ENCODE measurements around the gene EML4. TPM values are rescaled to one million over a fixed set of nuclear protein-coding genes. Genes with fewer than 3 reads are reported as not detected.
"Not testable (repeated sequence)": the region's sequence is repeated elsewhere in the genome, so short reads cannot be mapped to it uniquely, and the experiment has no call there.

Gene EML4
- total RNA-seq, 2 experiments from 2014 or later: 67.4 to 69.8 TPM

- peaks cover 14% of the 10 kb centered on the region for H3K9me3 Mint-ChIP-seq
- peak overlapping the region; percentile 2 for H3K27ac Mint-ChIP-seq
- no peaks in the 10 kb centered on the region for H3K27me3 Mint-ChIP-seq
- peaks cover 54% of the 10 kb centered on the region for H3K36me3 Mint-ChIP-seq
- H3K4me1 Mint-ChIP-seq (ENCODE audit: low read depth): peaks cover 18% of the 10 kb centered on the region
- DNase-seq: no peak
- no peak overlapping the region for H3K4me3 Mint-ChIP-seq
- POLR2A ChIA-PET: no interaction called here
- CTCF ChIA-PET: no interaction called here
- intact Hi-C loops (cut with micrococcal nuclease): no loop called here
These were observed 171.1 kb downstream of the EML4 start for GRCh38 chr2:42340045-42340937.

GRCh38 chr2:42340938-42341636 lies 171.9 kb downstream of the EML4 start:
- Mint-ChIP-seq H3K27me3 (no peaks in the 10 kb centered on the region), H3K36me3 (peaks cover 51% of the 10 kb centered on the region), H3K27ac (peak overlapping the region; percentile 23), H3K9me3 (peaks cover 14% of the 10 kb centered on the region), H3K4me1 (ENCODE audit: low read depth) (peaks cover 18% of the 10 kb centered on the region), H3K4me3 (no peak overlapping the region)
- ChIA-PET POLR2A (no interaction called here), CTCF (no interaction called here)
- intact Hi-C loops (cut with micrococcal nuclease): no loop called here
- DNase-seq: no peak

GRCh38 chr2:42342061-42342794 lies 173.1 kb downstream of the EML4 start:
- ChIA-PET POLR2A (no interaction called here), CTCF (interaction anchor here (0.7 to 2.1 kb wide), 2 partner anchors 14 to 247 kb away, joined by 3 to 9 read pairs; no protein-coding TSS in a partner anchor)
- intact Hi-C loops (cut with micrococcal nuclease): no loop called here

GRCh38 chr2:42342795-42343241 lies 173.7 kb downstream of the EML4 start:
- peaks cover 39% of the 10 kb centered on the region for H3K36me3 Mint-ChIP-seq
- H3K27ac Mint-ChIP-seq: peak overlapping the region; percentile 59
- intact Hi-C loops (cut with micrococcal nuclease): no loop called here
- H3K4me3 Mint-ChIP-seq: no peak overlapping the region
- CTCF ChIA-PET: interaction anchor here (1.4 to 2.1 kb wide), 2 partner anchors 14 to 256 kb away, joined by 3 to 9 read pairs; no protein-coding TSS in a partner anchor
- DNase-seq: no peak
- H3K27me3 Mint-ChIP-seq: no peaks in the 10 kb centered on the region
- POLR2A ChIA-PET: no interaction called here
- peaks cover 7% of the 10 kb centered on the region for H3K9me3 Mint-ChIP-seq
- peaks cover 18% of the 10 kb centered on the region for H3K4me1 Mint-ChIP-seq (ENCODE audit: low read depth)

More at GRCh38 chr2:42342061-42342794, 173.1 kb downstream of the EML4 start:
- DNase-seq: no peak
- no peak overlapping the region for H3K4me3 Mint-ChIP-seq
- H3K9me3 Mint-ChIP-seq: peaks cover 13% of the 10 kb centered on the region
- H3K36me3 Mint-ChIP-seq: peaks cover 45% of the 10 kb centered on the region
- peak overlapping the region; percentile 59 for H3K27ac Mint-ChIP-seq
- peaks cover 18% of the 10 kb centered on the region for H3K4me1 Mint-ChIP-seq (ENCODE audit: low read depth)
- no peaks in the 10 kb centered on the region for H3K27me3 Mint-ChIP-seq

GRCh38 chr2:42345986-42346385 lies 176.8 kb downstream of the EML4 start:
- Mint-ChIP-seq H3K27me3 (no peaks in the 10 kb centered on the region), H3K4me3 (no peak overlapping the region), H3K9me3 (no peaks in the 10 kb centered on the region), H3K4me1 (ENCODE audit: low read depth) (peaks cover 16% of the 10 kb centered on the region), H3K36me3 (peaks cover 25% of the 10 kb centered on the region), H3K27ac (no peak overlapping the region)
- intact Hi-C loops (cut with micrococcal nuclease): no loop called here
- ChIA-PET POLR2A (no interaction called here), CTCF (interaction anchor here (1.1 to 1.2 kb wide), 2 partner anchors 256 to 476 kb away, joined by 3 read pairs; no protein-coding TSS in a partner anchor)
- DNase-seq: no peak

GRCh38 chr2:42346856-42347255 lies 177.7 kb downstream of the EML4 start:
- intact Hi-C loops (cut with micrococcal nuclease); DNase-seq; H3K4me3 Mint-ChIP-seq; H3K27me3 Mint-ChIP-seq; H3K27ac Mint-ChIP-seq; POLR2A ChIA-PET; H3K9me3 Mint-ChIP-seq: not testable (repeated sequence)
- peaks cover 14% of the 10 kb centered on the region for H3K4me1 Mint-ChIP-seq (ENCODE audit: low read depth)
- CTCF ChIA-PET: interaction anchor here (1.1 to 1.2 kb wide), 2 partner anchors 257 to 477 kb away, joined by 3 read pairs; no protein-coding TSS in a partner anchor
- H3K36me3 Mint-ChIP-seq: peaks cover 27% of the 10 kb centered on the region

- H3K9me3 Mint-ChIP-seq; H3K4me3 Mint-ChIP-seq; H3K27ac Mint-ChIP-seq; CTCF ChIA-PET; POLR2A ChIA-PET; H3K27me3 Mint-ChIP-seq; H3K4me1 Mint-ChIP-seq (ENCODE audit: low read depth); intact Hi-C loops (cut with micrococcal nuclease); DNase-seq: not testable (repeated sequence)
- peaks cover 34% of the 10 kb centered on the region for H3K36me3 Mint-ChIP-seq
These were observed 178.4 kb downstream of the EML4 start for GRCh38 chr2:42347518-42347917.

- H3K36me3 Mint-ChIP-seq: peaks cover 35% of the 10 kb centered on the region
- ChIA-PET POLR2A (no interaction called here), CTCF (no interaction called here)
- no peak for DNase-seq
- no peak overlapping the region for H3K4me3 Mint-ChIP-seq
- peaks cover 7% of the 10 kb centered on the region for H3K4me1 Mint-ChIP-seq (ENCODE audit: low read depth)
- no peaks in the 10 kb centered on the region for H3K27me3 Mint-ChIP-seq
- intact Hi-C loops (cut with micrococcal nuclease): no loop called here
- no peaks in the 10 kb centered on the region for H3K9me3 Mint-ChIP-seq
- no peak overlapping the region for H3K27ac Mint-ChIP-seq
These were observed 179.1 kb downstream of the EML4 start for GRCh38 chr2:42348113-42348805.

- intact Hi-C loops (cut with micrococcal nuclease): no loop called here
- Mint-ChIP-seq H3K27ac (no peak overlapping the region), H3K4me3 (no peak overlapping the region), H3K27me3 (no peaks in the 10 kb centered on the region), H3K9me3 (no peaks in the 10 kb centered on the region), H3K4me1 (ENCODE audit: low read depth) (peaks cover 24% of the 10 kb centered on the region), H3K36me3 (peaks cover 34% of the 10 kb centered on the region)
- ChIA-PET CTCF (no interaction called here), POLR2A (no interaction called here)
- no peak for DNase-seq
These were observed 181.4 kb downstream of the EML4 start for GRCh38 chr2:42350434-42351063.

GRCh38 chr2:42351864-42352263 lies 182.7 kb downstream of the EML4 start:
- no peak for DNase-seq
- no peak overlapping the region for H3K27ac Mint-ChIP-seq
- H3K4me1 Mint-ChIP-seq (ENCODE audit: low read depth): peaks cover 33% of the 10 kb centered on the region
- H3K27me3 Mint-ChIP-seq: no peaks in the 10 kb centered on the region
- no peaks in the 10 kb centered on the region for H3K9me3 Mint-ChIP-seq
- intact Hi-C loops (cut with micrococcal nuclease): no loop called here
- peaks cover 29% of the 10 kb centered on the region for H3K36me3 Mint-ChIP-seq
- CTCF ChIA-PET: interaction anchor here (0.6 kb wide), 1 partner anchor 169 kb away, joined by 3 read pairs; no protein-coding TSS in a partner anchor
- POLR2A ChIA-PET: no interaction called here
- H3K4me3 Mint-ChIP-seq: no peak overlapping the region

- Mint-ChIP-seq H3K9me3 (no peaks in the 10 kb centered on the region), H3K36me3 (peaks cover 19% of the 10 kb centered on the region), H3K27me3 (no peaks in the 10 kb centered on the region), H3K4me3 (no peak overlapping the region), H3K27ac (peak overlapping the region; percentile 46), H3K4me1 (ENCODE audit: low read depth) (peaks cover 51% of the 10 kb centered on the region)
- DNase-seq: no peak
- CTCF ChIA-PET: interaction anchor here (0.6 kb wide), 1 partner anchor 150 kb away, joined by 3 read pairs; no protein-coding TSS in a partner anchor
- POLR2A ChIA-PET: no interaction called here
- intact Hi-C loops (cut with micrococcal nuclease): no loop called here
These were observed 184.8 kb downstream of the EML4 start for GRCh38 chr2:42353792-42354429.
